Tongue (tissue), 2 donors: Measurements from ENCODE around the gene VPS39. TPM values are rescaled to one million over a fixed set of nuclear protein-coding genes. Genes with fewer than 3 reads are reported as not detected.
"Not testable (repeated sequence)": the region's sequence is repeated elsewhere in the genome, so short reads cannot be mapped to it uniquely, and the experiment has no call there.

Source experiments
- DNase-seq: peaks from one replicate; pipeline ENCODE4 v3.0.0-alpha.2; 2015
- total RNA-seq: library from RNA; depleted of rRNA; stranded (reverse); fragments of >200 nt; gene quantifications from one replicate; pipeline ENCODE4 v1.2.3, GENCODE V29; 2014

Gene VPS39
- 36.1 TPM for total RNA-seq

DNA sequence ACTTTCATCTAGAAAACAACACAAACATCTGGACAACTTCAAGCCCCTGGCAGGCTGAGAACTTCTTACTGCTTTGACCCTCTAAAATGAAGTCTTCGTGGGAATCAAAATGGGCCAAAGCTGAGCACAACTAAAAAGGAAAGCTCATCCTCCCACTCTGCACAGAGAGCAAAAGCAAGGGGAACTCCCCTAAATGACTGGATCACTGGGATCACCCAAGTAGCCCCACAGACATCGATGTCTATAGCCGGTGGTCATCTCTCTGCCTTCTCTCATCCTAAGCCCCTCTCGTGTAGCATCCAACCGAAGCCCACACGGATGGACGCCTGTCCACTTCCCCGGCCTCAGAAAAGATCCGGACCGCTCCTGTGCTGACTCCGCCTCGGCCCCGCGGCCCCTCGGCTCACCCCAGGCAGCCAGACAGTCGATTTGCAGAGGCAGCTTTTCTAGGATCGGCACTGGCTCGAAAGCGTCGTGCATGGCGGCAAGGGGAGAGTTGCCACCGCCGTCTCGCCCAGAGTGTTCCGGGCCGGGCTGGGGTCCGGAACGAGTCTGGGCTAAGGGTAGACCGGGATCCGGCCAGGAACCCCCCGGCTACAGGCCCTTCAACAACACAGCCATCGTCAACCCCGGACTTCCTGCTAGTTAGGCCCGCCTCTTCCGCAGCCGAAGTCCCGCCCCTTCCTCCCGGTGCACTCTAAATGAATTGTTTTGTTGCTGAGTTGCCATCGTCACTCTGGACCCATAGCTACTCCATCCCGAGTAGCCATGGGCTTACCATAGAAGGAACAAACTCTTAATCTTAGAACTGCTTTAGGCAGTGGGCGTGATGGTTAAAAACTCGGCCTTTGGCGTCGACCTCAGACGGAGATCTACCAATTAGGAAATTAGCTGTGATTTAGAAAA, at the start of gene VPS39:
TSS of gene VPS39 (minus strand) at position 631 of the 906 bp plus-strand sequence. CDS start at position 480, 151 bp downstream.
- peak; percentile 93 for DNase-seq

DNA sequence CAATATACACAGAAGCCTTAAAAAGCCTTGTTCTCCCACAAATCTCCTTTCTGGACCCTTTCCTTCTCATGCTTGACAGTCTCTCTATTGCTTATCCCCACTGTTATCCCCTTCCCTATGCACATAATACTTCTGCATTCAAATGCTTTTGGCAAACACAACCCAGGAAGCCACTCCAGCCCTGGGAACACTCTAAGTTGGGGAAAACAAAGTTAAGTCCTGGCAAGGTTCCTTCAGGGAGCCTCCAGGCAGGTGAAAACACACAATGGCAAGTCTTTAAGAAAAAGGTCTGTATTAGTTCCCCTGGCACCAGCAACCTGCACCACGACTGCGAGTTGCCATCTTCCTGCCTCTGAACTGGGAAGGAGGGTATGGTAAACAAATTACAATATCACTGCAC, 45.2 kb upstream of the VPS39 start:
- DNase-seq = no peak

DNA sequence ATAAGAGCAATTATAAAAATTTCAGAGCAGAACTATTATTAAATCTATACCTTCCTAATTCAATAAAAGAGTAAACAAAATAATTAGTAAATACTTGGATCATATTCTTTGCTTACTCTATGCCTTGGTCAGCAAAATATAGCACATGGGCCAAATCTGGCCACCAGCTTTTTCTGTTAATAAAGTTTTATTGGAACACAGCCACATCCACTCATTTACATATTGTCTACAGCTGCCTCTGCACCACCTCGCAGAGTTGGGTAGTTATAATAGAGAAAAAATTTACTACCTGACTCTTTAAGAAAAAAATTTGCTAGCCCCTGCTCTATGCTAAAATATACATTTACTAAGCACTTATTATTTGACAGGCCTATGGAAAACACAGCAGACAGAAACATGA, 32.7 kb upstream of the VPS39 start:
- DNase-seq = no peak

GRCh38 chr15:42239528-42240182, 31.6 kb upstream of the VPS39 start:
- DNase-seq = no peak

DNA sequence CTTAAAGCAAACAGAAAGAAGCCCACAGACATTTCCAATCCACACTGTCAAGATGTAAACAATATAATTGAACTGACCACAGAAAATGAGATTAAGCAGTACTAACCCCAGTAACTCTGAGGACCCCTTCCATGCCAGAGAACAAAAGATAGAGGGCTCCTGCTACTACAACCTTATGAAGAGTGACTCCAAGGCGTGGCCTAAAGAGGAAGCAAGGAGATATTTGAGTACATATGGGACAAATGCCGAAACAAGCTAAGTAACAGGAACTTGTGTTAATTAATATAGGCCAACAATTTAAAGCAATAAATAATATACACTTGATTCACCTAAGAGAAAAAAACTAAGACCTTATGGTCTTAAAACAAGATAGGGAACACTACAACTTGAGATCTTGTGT, 25.0 kb upstream of the VPS39 start:
- DNase-seq = no peak

- no peak for DNase-seq
Observed at GRCh38 chr15:42232606-42233005, 24.5 kb upstream of the VPS39 start.

DNA sequence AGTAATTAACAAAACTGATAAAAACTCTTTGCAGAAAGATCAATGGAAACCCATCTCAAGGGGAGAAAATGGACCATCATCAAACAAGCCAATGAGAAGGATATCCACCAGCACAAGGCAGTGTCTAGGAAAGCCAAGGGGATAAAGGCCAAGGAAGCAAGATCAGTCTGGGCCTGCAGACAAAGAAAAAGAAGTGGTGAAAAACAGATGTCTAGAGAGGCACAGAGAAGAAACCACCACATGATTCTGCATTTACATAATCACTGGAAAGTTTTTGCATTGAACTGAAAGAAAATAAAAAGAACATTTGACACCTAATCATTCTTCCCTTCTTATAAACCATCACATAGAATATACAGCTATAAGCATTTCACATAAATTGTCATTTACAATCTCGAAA, 23.0 kb upstream of the VPS39 start:
- no peak for DNase-seq

DNA sequence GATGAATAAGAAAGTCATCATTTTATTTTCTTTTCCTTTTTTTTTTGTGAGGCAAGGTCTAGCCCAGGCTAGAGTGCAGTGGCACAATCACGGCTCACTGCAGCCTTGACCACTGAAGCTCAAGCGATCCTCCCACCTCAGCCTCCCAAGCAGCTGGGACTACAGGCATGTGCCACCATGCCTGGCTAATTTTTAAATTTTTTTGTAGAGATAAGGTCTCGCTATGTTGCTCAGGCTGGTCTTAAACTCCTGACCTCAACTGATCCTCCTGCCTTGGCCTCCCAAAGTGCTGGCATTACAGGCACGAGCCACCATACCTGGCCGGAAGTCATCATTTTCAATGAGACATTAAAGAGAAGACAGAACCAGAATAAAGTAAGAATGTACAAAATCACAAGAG, 20.9 kb upstream of the VPS39 start:
- DNase-seq = not testable (repeated sequence)

GRCh38 chr15:42228036-42228435, 19.9 kb upstream of the VPS39 start:
- DNase-seq = no peak

- DNase-seq = no peak
Observed at GRCh38 chr15:42226648-42227047, 18.5 kb upstream of the VPS39 start.

- no peak for DNase-seq
Observed at GRCh38 chr15:42220216-42220615, 12.1 kb upstream of the VPS39 start.

DNA sequence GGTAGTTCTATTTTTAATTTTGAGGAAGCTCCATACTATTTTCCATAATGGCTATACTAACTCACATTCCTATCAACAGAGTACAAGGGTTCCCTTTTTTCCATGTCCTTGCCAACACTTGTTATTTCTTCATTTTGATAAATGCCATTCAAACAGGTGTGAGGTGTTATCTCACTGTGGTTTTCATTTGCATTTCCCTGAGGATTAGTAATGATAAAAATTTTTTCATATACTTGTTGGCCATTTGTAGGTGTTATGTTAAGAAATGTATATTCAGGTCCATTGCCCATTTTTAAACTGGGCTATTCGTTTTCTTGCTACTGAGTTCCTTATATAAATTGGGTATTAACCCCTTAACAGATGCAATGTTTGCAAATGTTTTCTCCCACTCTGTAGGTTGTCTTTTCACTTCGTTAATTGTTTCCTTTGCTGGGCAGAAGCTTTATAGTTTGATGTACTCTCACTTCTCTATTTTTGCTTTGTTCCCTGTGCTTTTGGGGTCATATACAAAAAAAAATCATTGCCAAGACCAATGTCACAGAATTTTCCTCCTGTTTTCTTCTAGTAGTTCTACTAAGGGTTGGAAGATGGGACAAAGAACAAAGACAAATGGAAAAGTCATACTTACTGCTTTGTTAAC, 11.0 kb upstream of the VPS39 start:
- DNase-seq = no peak

- DNase-seq = no peak
Observed at GRCh38 chr15:42217568-42217967, 9.5 kb upstream of the VPS39 start.

GRCh38 chr15:42215913-42216829, 8.1 kb upstream of the VPS39 start:
- no peak for DNase-seq

DNA sequence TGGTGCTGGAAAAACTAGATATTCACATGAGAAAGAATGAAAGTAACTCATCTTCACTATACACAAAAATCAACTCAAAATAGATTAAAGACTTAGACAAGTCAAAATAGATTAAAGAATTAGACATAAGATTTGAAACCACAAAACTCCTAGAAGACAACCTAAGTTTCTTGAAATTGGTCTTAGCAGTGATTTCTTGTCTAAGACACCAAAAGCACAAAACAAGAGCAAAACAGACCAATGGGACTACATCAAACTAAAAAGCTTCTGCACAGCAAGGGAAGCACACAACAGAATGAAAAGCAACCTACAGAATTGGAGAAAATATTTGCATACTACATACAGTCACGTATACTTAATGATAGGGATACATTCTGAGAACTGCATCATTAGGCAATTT, 6.5 kb upstream of the VPS39 start:
- DNase-seq = no peak

GRCh38 chr15:42213511-42213910, 5.4 kb upstream of the VPS39 start:
- no peak for DNase-seq

GRCh38 chr15:42210696-42211095, 2.6 kb upstream of the VPS39 start:
- no peak for DNase-seq

- peak; percentile 61 for DNase-seq
Observed at GRCh38 chr15:42206406-42206805, 1.7 kb downstream of the VPS39 start.

DNA sequence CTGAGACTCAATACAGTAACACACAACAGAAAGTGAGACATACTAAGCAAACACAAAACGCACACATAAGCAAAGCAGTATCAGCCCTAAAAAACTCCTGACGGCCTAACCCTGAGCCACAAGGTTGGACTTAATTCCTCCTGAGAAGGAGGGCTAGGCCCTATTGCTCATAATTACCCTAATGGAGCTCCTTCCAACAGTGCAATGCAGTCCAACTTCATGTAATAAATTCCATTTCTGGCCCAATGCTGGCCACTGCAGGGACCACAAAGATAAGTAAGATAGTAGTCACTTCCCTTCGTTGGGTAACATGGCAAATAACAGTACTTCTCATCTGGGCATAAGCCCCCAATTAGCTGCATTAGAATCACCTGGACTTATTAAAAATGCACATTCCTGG, 4.2 kb downstream of the VPS39 start:
- DNase-seq = no peak

DNA sequence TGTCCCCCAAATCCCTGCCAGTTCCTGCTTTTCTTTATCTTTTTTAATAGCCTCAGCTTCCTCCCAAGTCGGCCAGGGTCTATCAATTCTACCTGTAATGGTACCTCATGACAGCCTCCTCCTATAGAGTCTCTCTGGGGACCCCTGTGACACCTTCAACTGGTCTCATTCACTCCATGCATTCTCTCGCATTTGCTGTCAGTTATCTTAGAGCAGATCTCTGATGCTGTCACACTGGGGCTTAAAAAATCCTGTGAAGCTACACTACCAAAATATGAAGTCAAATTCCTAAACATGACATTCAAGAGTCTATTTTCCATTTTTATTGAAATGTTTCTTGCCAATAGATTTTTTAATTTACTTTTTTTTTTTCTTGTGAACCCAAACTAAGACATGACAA, 5.5 kb downstream of the VPS39 start:
- DNase-seq = no peak

- no peak for DNase-seq
Observed at GRCh38 chr15:42201801-42202200, 6.3 kb downstream of the VPS39 start.

DNA sequence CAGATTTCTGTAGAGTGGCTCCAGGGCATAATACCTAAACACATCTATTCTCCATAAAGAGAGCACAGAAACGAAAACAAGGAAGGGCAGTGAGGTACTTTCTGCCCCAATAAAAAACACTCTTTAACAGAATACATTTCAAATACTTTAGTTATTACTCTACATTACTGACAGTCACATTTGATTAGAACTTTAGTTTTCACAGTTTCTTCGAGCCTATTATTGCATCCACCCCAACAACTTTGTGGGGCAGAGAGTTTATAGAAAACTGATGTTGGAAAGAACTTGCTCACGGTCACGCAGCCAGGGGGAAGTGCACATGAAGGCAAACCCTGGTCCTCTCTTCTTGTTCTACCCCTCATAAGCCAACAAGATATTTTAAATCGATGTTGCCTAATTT, 9.0 kb downstream of the VPS39 start:
- DNase-seq = no peak
